H9 (cell line): ENCODE results near the gene VWA5B1. TPM values are rescaled to one million over a fixed set of nuclear protein-coding genes. Genes with fewer than 3 reads are reported as not detected.

Source experiments
- DNase-seq: peaks from one replicate; pipeline ENCODE4 v3.0.0-alpha.2; 2017
- H2AFZ ChIP-seq: one replicate; pipeline ENCODE4 v1.6.1; 2013; ENCODE audit warnings: mild to moderate bottlenecking, low read length, control low read depth, moderate library complexity
- H2AK5ac ChIP-seq: 2 replicates; pipeline ENCODE4 v1.6.1; 2013; ENCODE audit warnings: low read length, control low read depth, mixed read lengths; ENCODE audit not compliant: insufficient read length
- H2BK120ac ChIP-seq: one replicate; pipeline ENCODE4 v1.6.1; 2013; ENCODE audit warnings: low read depth, mild to moderate bottlenecking, low read length, control low read depth, inconsistent platforms; ENCODE audit not compliant: poor library complexity, severe bottlenecking
- H2BK12ac ChIP-seq: 2 replicates; pipeline ENCODE4 v1.6.1; 2013; ENCODE audit warnings: low read length, control low read depth, mixed read lengths, low read depth; ENCODE audit not compliant: insufficient read length
- H2BK15ac ChIP-seq: 2 replicates; pipeline ENCODE4 v1.6.1; 2013; ENCODE audit warnings: low read depth, low read length, control low read depth
- H2BK20ac ChIP-seq: one replicate; pipeline ENCODE4 v1.6.1; 2013; ENCODE audit warnings: low read depth, mild to moderate bottlenecking, low read length, control low read depth, inconsistent platforms; ENCODE audit not compliant: poor library complexity, severe bottlenecking
- H2BK5ac ChIP-seq: 2 replicates; pipeline ENCODE4 v1.6.1; 2013; ENCODE audit warnings: low read length, control low read depth, mixed read lengths; ENCODE audit not compliant: insufficient read length
- H3K14ac ChIP-seq: 2 replicates; pipeline ENCODE4 v1.6.1; 2013; ENCODE audit warnings: low read length, control low read depth; ENCODE audit not compliant: insufficient read depth
- H3K18ac ChIP-seq: 2 replicates; pipeline ENCODE4 v1.6.1; 2013; ENCODE audit warnings: low read depth, mild to moderate bottlenecking, mixed read lengths, low read length, control low read depth; ENCODE audit not compliant: insufficient read length
- H3K23ac ChIP-seq: 2 replicates; pipeline ENCODE4 v1.6.1; 2013; ENCODE audit warnings: low read length, control low read depth, mixed read lengths, low read depth; ENCODE audit not compliant: insufficient read length
- H3K23me2 ChIP-seq: 2 replicates; pipeline ENCODE4 v1.6.1; 2013; ENCODE audit warnings: low read depth, mild to moderate bottlenecking, mixed read lengths, low read length, control low read depth; ENCODE audit not compliant: insufficient read length, poor library complexity, severe bottlenecking
- H3K27ac ChIP-seq: 2 replicates; pipeline ENCODE4 v1.5.1; 2013; ENCODE audit warnings: low read length, control low read depth, mixed read lengths, low read depth; ENCODE audit not compliant: insufficient read length
- H3K27me3 ChIP-seq: 2 replicates; pipeline ENCODE4 v1.6.1; 2013; ENCODE audit warnings: low read length, control low read depth, inconsistent platforms; ENCODE audit not compliant: insufficient read depth
- H3K4ac ChIP-seq: 2 replicates; pipeline ENCODE4 v1.6.1; 2013; ENCODE audit warnings: low read depth, mild to moderate bottlenecking, control low read depth, inconsistent platforms, low read length, moderate library complexity
- H3K4me1 ChIP-seq: 2 replicates; pipeline ENCODE4 v1.6.1; 2013; ENCODE audit warnings: low read length, control low read depth, inconsistent platforms; ENCODE audit not compliant: insufficient read depth
- H3K4me2 ChIP-seq: 2 replicates; pipeline ENCODE4 v1.6.1; 2013; ENCODE audit warnings: low read length, control low read depth, mixed read lengths; ENCODE audit not compliant: insufficient read length, insufficient read depth
- H3K56ac ChIP-seq: 2 replicates; pipeline ENCODE4 v1.6.1; 2013; ENCODE audit warnings: low read depth, mild to moderate bottlenecking, mixed read lengths, low read length, control low read depth; ENCODE audit not compliant: insufficient read length
- H3K79me1 ChIP-seq: 2 replicates; pipeline ENCODE4 v1.6.1; 2013; ENCODE audit warnings: low read depth, mild to moderate bottlenecking, moderate library complexity, low read length, control low read depth, inconsistent platforms; ENCODE audit not compliant: insufficient read depth, poor library complexity, severe bottlenecking
- H3K79me2 ChIP-seq: 2 replicates; pipeline ENCODE4 v1.6.1; 2013; ENCODE audit warnings: low read length, control low read depth, inconsistent platforms; ENCODE audit not compliant: insufficient read depth
- H3K9ac ChIP-seq: 2 replicates; pipeline ENCODE4 v1.6.1; 2013; ENCODE audit warnings: low read length, control low read depth, mixed read lengths; ENCODE audit not compliant: insufficient read length; ENCODE audit errors: extremely low read depth
- H3K9me3 ChIP-seq: one replicate; pipeline ENCODE4 v1.6.1; 2013; ENCODE audit warnings: low read depth, low read length, inconsistent platforms; ENCODE audit not compliant: control insufficient read depth
- H3T11ph ChIP-seq: one replicate; pipeline ENCODE4 v1.6.1; 2013; ENCODE audit warnings: mild to moderate bottlenecking, low read length, control low read depth, inconsistent platforms
- H4K20me1 ChIP-seq: one replicate; pipeline ENCODE4 v1.6.1; 2013; ENCODE audit not compliant: control insufficient read depth, insufficient read length, insufficient read depth
- H4K5ac ChIP-seq: 2 replicates; pipeline ENCODE4 v1.6.1; 2013; ENCODE audit warnings: low read depth, mild to moderate bottlenecking, mixed read lengths, low read length, control low read depth; ENCODE audit not compliant: insufficient read length
- H4K8ac ChIP-seq: replicated peaks from 2 replicates; pipeline ENCODE4 v1.6.1; 2013; ENCODE audit warnings: low read length, control low read depth, mixed read lengths, low read depth; ENCODE audit not compliant: insufficient read length
- H4K91ac ChIP-seq: 2 replicates; pipeline ENCODE4 v1.6.1; 2013; ENCODE audit warnings: low read depth, mild to moderate bottlenecking, moderate library complexity, mixed read lengths, low read length, control low read depth; ENCODE audit not compliant: insufficient read length
- H3K27ac Mint-ChIP-seq, 3 experiments: 2 replicates in 2 of 3; 3 replicates in 1 of 3; pipeline ENCODE4 v1.8.0; 2020 to 2021; ENCODE audit warnings: mixed read lengths in 3 of 3, mild to moderate bottlenecking in 1 of 3, moderate library complexity in 1 of 3
- H3K27me3 Mint-ChIP-seq: 2 replicates; pipeline ENCODE4 v1.8.0; 2021; ENCODE audit warnings: low read depth, mild to moderate bottlenecking, moderate library complexity, mixed read lengths
- H3K36me3 Mint-ChIP-seq, 3 experiments: 2 replicates in 2 of 3; 3 replicates in 1 of 3; pipeline ENCODE4 v1.8.0; 2020 to 2021; ENCODE audit warnings: low read depth in 3 of 3, mixed read lengths in 3 of 3; ENCODE audit not compliant: insufficient read depth in 1 of 3
- H3K4me1 Mint-ChIP-seq, 2 experiments: 2 replicates each; pipeline ENCODE4 v1.8.0; 2020; ENCODE audit warnings: mixed read lengths in 2 of 2
- H3K4me3 Mint-ChIP-seq, 2 experiments: 2 replicates in 1 of 2; 3 replicates in 1 of 2; pipeline ENCODE4 v1.8.0; 2020 to 2021; ENCODE audit warnings: mild to moderate bottlenecking in 2 of 2, mixed read lengths in 2 of 2, moderate library complexity in 1 of 2
- H3K9me3 Mint-ChIP-seq, 2 experiments: 2 replicates in 1 of 2; 3 replicates in 1 of 2; pipeline ENCODE4 v1.8.0; 2020; ENCODE audit warnings: mild to moderate bottlenecking in 2 of 2, mixed read lengths in 2 of 2, moderate library complexity in 1 of 2
- WGBS: extraction: QIAGEN DNeasy Blood & Tissue Kit; methylation state at CpG from one replicate; pipeline ENCODE4 v1.1.7; 2013; ENCODE audit warnings: missing lambda C conversion rate, low lambda C conversion rate, mixed read lengths; ENCODE audit not compliant: insufficient read length; ENCODE audit errors: extremely low coverage; 5-methylcytosine and 5-hydroxymethylcytosine counted together
- total RNA-seq: library from RNA; stranded (reverse); gene quantifications from 2 replicates; pipeline ENCODE4 v1.2.1, GENCODE V29; 2021
- TF ChIP-seq, protein P1 (sequence below): fragments of 200-600 bp; sonication (generic); conservative IDR thresholded peaks from 3 replicates; pipeline ENCODE4 v1.8.0; 2021; ENCODE audit warnings: antibody characterized with exemption, mild to moderate bottlenecking

The VWA5B1 gene
- total RNA-seq, 1 experiment from 2014 or later, result not detected

DNA sequence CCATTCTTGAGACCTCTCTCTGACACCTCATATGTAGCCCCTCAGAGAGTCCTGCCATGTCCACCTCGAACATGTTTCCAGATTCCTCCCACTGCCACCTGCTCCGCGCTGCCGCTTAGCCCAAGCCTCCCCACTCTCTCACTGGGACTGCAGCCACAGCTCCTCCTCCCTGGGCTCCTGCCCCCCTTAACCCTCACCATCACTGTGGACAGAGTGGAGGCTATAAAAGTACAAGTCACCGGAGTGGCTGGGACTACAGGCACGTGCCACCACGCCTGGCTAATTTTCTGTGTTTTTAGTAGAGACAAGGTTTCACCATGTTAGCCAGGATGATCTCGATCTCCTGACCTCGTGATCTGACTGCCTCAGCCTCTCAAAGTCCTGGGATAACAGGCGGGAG lies 77.0 kb downstream of the VWA5B1 start:
- Histone ChIP-seq H3K27ac (no peak overlapping the region), H3K4me1 (no peaks in the 10 kb centered on the region), H3K4ac (no peak overlapping the region), H3K4me2 (no peak overlapping the region), H2BK5ac (no peak overlapping the region), H3T11ph (no peak overlapping the region), H3K56ac (no peak overlapping the region), H3K18ac (no peak overlapping the region), H2AK5ac (no peak overlapping the region), H3K23ac (no peak overlapping the region), H2BK15ac (no peak overlapping the region), H2BK120ac (no peak overlapping the region), H4K91ac (no peak overlapping the region), H3K27me3 (peaks cover 17% of the 10 kb centered on the region; the same call in 1 of the 2 replicates), H3K79me2 (no peaks in the 10 kb centered on the region), H4K5ac (no peak overlapping the region), H3K9me3 (no peaks in the 10 kb centered on the region), H3K23me2 (peaks cover 12% of the 10 kb centered on the region), H2AFZ (no peak overlapping the region), H4K8ac (no peak overlapping the region), H4K20me1 (no peaks in the 10 kb centered on the region), H3K14ac (no peak overlapping the region), H2BK20ac (no peak overlapping the region), H3K9ac (no peak overlapping the region), H2BK12ac (no peak overlapping the region), H3K79me1 (no peaks in the 10 kb centered on the region)
- no peaks in the 10 kb centered on the region; a peak in 1 of 7 replicates for H3K36me3 Mint-ChIP-seq
- no CpG with 5 or more reads among the region's 10 CpGs for WGBS
- H3K4me1 Mint-ChIP-seq, result peaks cover 0 to 12% of the 10 kb centered on the region in 2 experiments; a peak in 2 of 4 replicates
- peaks cover 93% of the 10 kb centered on the region for H3K27me3 Mint-ChIP-seq
- no peak overlapping the region for H3K27ac Mint-ChIP-seq
- TF ChIP-seq, protein P1, sequence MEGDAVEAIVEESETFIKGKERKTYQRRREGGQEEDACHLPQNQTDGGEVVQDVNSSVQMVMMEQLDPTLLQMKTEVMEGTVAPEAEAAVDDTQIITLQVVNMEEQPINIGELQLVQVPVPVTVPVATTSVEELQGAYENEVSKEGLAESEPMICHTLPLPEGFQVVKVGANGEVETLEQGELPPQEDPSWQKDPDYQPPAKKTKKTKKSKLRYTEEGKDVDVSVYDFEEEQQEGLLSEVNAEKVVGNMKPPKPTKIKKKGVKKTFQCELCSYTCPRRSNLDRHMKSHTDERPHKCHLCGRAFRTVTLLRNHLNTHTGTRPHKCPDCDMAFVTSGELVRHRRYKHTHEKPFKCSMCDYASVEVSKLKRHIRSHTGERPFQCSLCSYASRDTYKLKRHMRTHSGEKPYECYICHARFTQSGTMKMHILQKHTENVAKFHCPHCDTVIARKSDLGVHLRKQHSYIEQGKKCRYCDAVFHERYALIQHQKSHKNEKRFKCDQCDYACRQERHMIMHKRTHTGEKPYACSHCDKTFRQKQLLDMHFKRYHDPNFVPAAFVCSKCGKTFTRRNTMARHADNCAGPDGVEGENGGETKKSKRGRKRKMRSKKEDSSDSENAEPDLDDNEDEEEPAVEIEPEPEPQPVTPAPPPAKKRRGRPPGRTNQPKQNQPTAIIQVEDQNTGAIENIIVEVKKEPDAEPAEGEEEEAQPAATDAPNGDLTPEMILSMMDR, result no peak
- no peaks in the 10 kb centered on the region; a peak in 2 of 5 replicates for H3K9me3 Mint-ChIP-seq
- peak overlapping the region in 1 of 2 experiments; percentile 80; a peak in 4 of 5 replicates for H3K4me3 Mint-ChIP-seq
- no peak for DNase-seq
